GM12892 (cell line): ENCODE results near the gene FAM168A.
A peak's percentile ranks its signal among the peaks of the same experiment; 100 is the strongest.

Experiments
- DNase-seq: peaks from one replicate; pipeline ENCODE4 v3.0.0; 2011; ENCODE audit not compliant: insufficient read length
- FAIRE-seq: peaks from 2 replicates; lab custom pipeline; 2011; peaks lifted over from hg19 to GRCh38; lab: Jason Lieb, UNC
- POLR2A ChIP-seq: IDR thresholded peaks from 2 replicates; pipeline ENCODE4 v1.6.1; 2011; ENCODE audit warnings: low read depth, low read length, control low read depth
- POLR2AphosphoS5 ChIP-seq: IDR thresholded peaks from 2 replicates; pipeline ENCODE4 v1.6.1; 2011; ENCODE audit warnings: low read depth, low read length, control low read depth
- TAF1 ChIP-seq: IDR thresholded peaks from 2 replicates; pipeline ENCODE4 v1.6.1; 2011; ENCODE audit warnings: low read depth, mild to moderate bottlenecking, control low read depth, low read length, borderline replicate concordance

FAM168A gene

DNA sequence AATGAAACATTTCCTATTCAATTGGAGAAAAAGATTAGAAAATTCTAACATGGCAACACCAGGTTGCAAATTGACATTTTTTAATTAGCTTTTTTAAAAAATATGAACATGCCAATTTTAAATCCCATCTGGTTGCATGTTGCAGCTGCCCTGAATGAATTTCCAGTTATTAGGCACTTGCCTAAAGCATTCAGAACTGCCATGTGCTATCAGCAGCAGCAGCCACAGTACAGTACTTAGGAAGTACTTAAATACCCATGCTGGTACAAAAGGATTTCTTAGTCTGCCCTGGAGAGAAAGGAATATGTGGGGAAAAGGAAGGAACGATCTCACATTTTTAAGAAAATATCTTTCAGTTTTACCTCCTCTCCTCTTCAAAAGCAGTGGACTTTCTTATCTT is 46.2 kb downstream of the FAM168A start:
- no peak for DNase-seq
- FAIRE-seq = no peak
- no peak for TF ChIP-seq POLR2A
- no peak for TF ChIP-seq POLR2AphosphoS5
- TF ChIP-seq TAF1 = no peak

DNA sequence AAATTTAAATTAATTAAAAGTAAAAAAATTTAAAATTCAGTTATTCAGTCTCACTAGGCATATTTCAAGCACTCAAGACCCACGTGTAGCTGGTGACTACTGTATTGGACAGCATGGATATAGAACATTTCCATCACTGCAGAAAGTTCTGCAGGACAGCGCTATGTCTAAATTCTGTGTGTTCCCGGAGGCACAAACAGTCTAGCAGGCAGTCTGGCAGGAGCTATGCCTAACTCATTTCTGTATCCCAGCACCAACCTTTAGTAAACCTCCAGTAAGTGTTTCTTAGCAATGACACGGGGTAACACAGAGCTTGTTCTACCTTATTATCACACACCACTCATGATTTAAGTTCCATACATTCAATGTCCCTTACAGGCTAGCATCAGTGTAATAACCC is 48.5 kb downstream of the FAM168A start:
- TF ChIP-seq POLR2AphosphoS5 (no peak), POLR2A (no peak), TAF1 (no peak)
- peak; percentile 77 for FAIRE-seq
- DNase-seq = no peak

- no peak for TF ChIP-seq POLR2A
- TF ChIP-seq POLR2AphosphoS5 = no peak
- TF ChIP-seq TAF1 = no peak
- FAIRE-seq = peak; percentile 44
- DNase-seq = no peak
These were observed 50.0 kb downstream of the FAM168A start for GRCh38 chr11:73547706-73548595.

GRCh38 chr11:73542175-73542574 is 55.7 kb downstream of the FAM168A start:
- no peak for DNase-seq
- TF ChIP-seq POLR2AphosphoS5 (no peak), POLR2A (no peak), TAF1 (no peak)
- FAIRE-seq = peak; percentile 84

DNA sequence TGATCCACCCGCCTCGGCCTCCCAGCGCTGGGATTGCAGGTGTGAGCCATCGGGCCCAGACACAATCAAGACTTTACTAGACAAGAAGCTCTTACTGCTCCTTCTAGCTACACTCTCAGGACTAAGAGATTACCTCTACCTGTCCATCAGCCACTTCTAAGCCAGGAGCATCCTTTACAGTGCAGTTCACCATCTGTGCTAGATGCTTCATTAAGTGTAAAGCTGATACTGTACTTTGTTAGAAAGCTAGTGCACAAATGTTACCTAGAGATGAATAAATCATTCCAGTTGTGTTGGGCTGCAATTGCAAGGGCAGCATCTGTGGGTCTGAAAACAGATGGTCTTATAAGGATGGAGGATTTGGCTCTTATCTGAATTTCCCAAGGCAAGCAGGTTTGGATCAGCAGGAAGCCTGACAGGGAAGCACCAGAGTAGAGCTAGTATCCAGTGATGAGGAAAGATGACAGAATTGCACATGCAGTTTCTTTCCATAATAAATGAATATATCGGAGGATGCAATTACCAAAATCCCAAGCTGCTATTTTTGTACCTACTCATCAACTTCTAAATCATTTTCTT is 58.3 kb downstream of the FAM168A start:
- no peak for TF ChIP-seq TAF1
- no peak for TF ChIP-seq POLR2AphosphoS5
- TF ChIP-seq POLR2A = no peak
- DNase-seq = no peak
- FAIRE-seq = no peak

GRCh38 chr11:73538381-73538872 is 59.5 kb downstream of the FAM168A start:
- FAIRE-seq = peak; percentile 83
- peak; percentile 21 for DNase-seq
- TF ChIP-seq POLR2A = no peak
- TF ChIP-seq POLR2AphosphoS5 = no peak
- no peak for TF ChIP-seq TAF1

GRCh38 chr11:73537969-73538368 is 59.9 kb downstream of the FAM168A start:
- TF ChIP-seq POLR2AphosphoS5 = no peak
- TF ChIP-seq POLR2A = no peak
- no peak for TF ChIP-seq TAF1
- FAIRE-seq = no peak
- no peak for DNase-seq

GRCh38 chr11:73536961-73537360 is 61.0 kb downstream of the FAM168A start:
- DNase-seq (no peak), FAIRE-seq (no peak)
- TF ChIP-seq TAF1 (no peak), POLR2AphosphoS5 (no peak), POLR2A (no peak)

GRCh38 chr11:73532310-73532709 is 65.6 kb downstream of the FAM168A start:
- FAIRE-seq (no peak), DNase-seq (no peak)
- no peak for TF ChIP-seq POLR2AphosphoS5
- no peak for TF ChIP-seq POLR2A
- TF ChIP-seq TAF1 = no peak

- DNase-seq (no peak), FAIRE-seq (no peak)
- TF ChIP-seq POLR2A (no peak), TAF1 (no peak), POLR2AphosphoS5 (no peak)
These were observed 66.5 kb downstream of the FAM168A start for GRCh38 chr11:73531386-73531785.

- FAIRE-seq (no peak), DNase-seq (no peak)
- TF ChIP-seq POLR2AphosphoS5 (no peak), POLR2A (no peak), TAF1 (no peak)
These were observed 67.8 kb downstream of the FAM168A start for GRCh38 chr11:73530109-73530508.
